IPS DF 6.9 (cell line): Measurements from ENCODE around the gene FAT1.

Experiments used
- DNase-seq: peaks from one replicate; pipeline ENCODE4 v3.0.0-alpha.2; 2013; ENCODE audit warnings: low read depth, low spot score
- H3K27ac ChIP-seq: one replicate; pipeline ENCODE4 v1.5.1; 2013; ENCODE audit warnings: low read length, control low read depth
- H3K27me3 ChIP-seq: 2 replicates; pipeline ENCODE4 v1.6.1; 2013; ENCODE audit warnings: mild to moderate bottlenecking, low read length; ENCODE audit not compliant: control insufficient read depth, insufficient read depth
- H3K36me3 ChIP-seq: 2 replicates; pipeline ENCODE4 v1.6.1; 2013; ENCODE audit warnings: low read length; ENCODE audit not compliant: control insufficient read depth, insufficient read depth
- H3K4me1 ChIP-seq: 2 replicates; pipeline ENCODE4 v1.6.1; 2013; ENCODE audit warnings: low read length; ENCODE audit not compliant: control insufficient read depth, insufficient read depth
- H3K4me3 ChIP-seq: 2 replicates; pipeline ENCODE4 v1.5.1; 2013; ENCODE audit warnings: mild to moderate bottlenecking, low read length
- H3K9me3 ChIP-seq: 2 replicates; pipeline ENCODE4 v1.6.1; 2013; ENCODE audit warnings: low read length, inconsistent platforms; ENCODE audit not compliant: control insufficient read depth, insufficient read depth
- WGBS: extraction: QIAGEN DNeasy Blood & Tissue Kit; methylation state at CpG from one replicate; pipeline ENCODE4 v1.1.7; 2013; ENCODE audit warnings: mixed read lengths, missing lambda C conversion rate; ENCODE audit not compliant: insufficient read length, insufficient coverage; 5-methylcytosine and 5-hydroxymethylcytosine counted together

The FAT1 gene

DNA sequence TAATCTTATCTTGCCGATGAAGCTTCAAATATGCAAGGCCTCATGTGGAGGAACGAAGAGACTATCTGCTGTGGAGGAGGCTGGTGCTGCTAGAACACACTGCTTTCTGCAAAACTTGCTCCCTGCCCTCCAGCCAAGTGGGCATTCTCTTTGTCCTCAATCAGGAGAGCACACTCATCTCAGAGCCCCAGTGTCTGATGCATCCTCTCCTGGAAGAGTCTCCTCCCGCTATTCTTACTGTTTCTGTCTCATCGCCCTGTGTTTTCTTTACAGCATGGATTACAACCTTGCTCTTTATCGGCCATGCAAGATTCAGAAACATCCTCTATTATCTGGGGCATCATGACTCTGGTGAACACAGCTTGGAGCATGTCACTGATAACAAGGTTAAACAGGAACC, 100.1 kb downstream of the FAT1 start:
- H3K4me1 ChIP-seq, result no peaks in the 10 kb centered on the region
- H3K27me3 ChIP-seq, result no peaks in the 10 kb centered on the region
- H3K36me3 ChIP-seq, result no peaks in the 10 kb centered on the region; the same call in 1 of the 2 replicates
- no peaks in the 10 kb centered on the region for H3K9me3 ChIP-seq
- H3K4me3 ChIP-seq, result no peak overlapping the region
- WGBS, result no CpG with 5 or more reads among the region's 5 CpGs
- DNase-seq, result no peak
- H3K27ac ChIP-seq, result no peak overlapping the region

- no peaks in the 10 kb centered on the region for H3K4me1 ChIP-seq
- no peak for DNase-seq
- no peaks in the 10 kb centered on the region; the same call in 1 of the 2 replicates for H3K36me3 ChIP-seq
Measured at GRCh38 chr4:186622788-186623464, 100.7 kb downstream of the FAT1 start.

DNA sequence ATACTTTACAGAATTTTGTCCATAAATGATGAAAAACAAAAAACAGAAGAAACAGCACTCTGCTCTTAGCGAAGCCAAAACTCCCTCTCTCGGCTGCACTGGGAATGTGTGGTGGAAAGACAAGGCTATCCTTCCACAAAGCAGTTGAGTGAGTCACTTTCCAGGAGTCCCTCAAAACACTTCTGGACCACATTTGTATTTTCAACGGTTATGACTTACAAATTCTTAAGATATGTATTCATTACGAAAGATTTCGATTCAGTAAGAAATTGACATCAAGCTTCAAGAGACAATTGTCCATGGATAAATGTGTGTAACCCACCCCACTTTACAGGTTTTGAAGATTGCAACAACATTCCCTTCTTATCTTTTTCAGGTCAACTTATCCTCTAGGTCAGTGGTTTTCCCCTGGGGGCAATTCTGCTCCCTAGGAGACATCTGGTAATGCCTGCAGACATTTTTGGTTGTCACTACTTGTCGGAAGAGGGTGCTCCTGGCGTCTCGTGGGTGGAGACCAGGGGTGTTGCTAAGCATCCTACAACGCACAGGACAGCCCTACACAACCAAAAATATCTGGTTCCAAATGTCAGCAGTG, 101.6 kb downstream of the FAT1 start:
- WGBS, result no CpG with 5 or more reads among the region's 9 CpGs
- DNase-seq, result no peak

More at GRCh38 chr4:186622788-186623464, 100.7 kb downstream of the FAT1 start:
- H3K27me3 ChIP-seq, result no peaks in the 10 kb centered on the region
- H3K4me3 ChIP-seq, result no peak overlapping the region
- no peaks in the 10 kb centered on the region for H3K9me3 ChIP-seq
- WGBS, result no CpG with 5 or more reads among the region's 9 CpGs
- no peak overlapping the region for H3K27ac ChIP-seq

GRCh38 chr4:186619088-186619487, 104.6 kb downstream of the FAT1 start:
- no peak overlapping the region for H3K27ac ChIP-seq
- H3K27me3 ChIP-seq, result no peaks in the 10 kb centered on the region
- H3K9me3 ChIP-seq, result no peaks in the 10 kb centered on the region
- no CpG with 5 or more reads among the region's 10 CpGs for WGBS
- DNase-seq, result no peak
- H3K36me3 ChIP-seq, result no peaks in the 10 kb centered on the region; the same call in 1 of the 2 replicates
- no peak overlapping the region for H3K4me3 ChIP-seq
- H3K4me1 ChIP-seq, result no peaks in the 10 kb centered on the region

More for the DNA sequence above, 101.6 kb downstream of the FAT1 start:
- Histone ChIP-seq H3K9me3 (no peaks in the 10 kb centered on the region), H3K27me3 (no peaks in the 10 kb centered on the region), H3K36me3 (no peaks in the 10 kb centered on the region; the same call in 1 of the 2 replicates), H3K4me3 (no peak overlapping the region), H3K4me1 (no peaks in the 10 kb centered on the region), H3K27ac (no peak overlapping the region)

DNA sequence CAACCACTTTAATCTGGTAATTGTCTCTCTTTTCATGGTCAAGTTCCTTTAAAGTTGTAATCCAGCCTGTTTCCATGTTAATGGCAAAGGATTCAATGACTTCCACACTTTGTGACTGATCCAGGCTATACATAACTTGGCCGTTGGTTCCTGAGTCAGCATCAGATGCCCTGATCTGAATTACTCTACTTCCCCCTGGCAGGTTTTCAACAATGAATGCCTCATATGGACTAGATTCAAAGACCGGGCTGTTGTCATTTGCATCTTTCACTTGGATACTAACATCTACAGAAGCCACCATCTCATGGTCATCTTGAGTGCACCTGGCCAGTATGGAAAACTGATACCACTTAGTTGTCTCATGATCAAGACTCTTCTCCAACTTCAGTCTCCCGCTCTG, 105.7 kb downstream of the FAT1 start:
- Histone ChIP-seq H3K4me1 (no peaks in the 10 kb centered on the region), H3K9me3 (no peaks in the 10 kb centered on the region), H3K4me3 (no peak overlapping the region), H3K27me3 (no peaks in the 10 kb centered on the region), H3K27ac (no peak overlapping the region), H3K36me3 (no peaks in the 10 kb centered on the region; the same call in 1 of the 2 replicates)
- WGBS, result no CpG with 5 or more reads among the region's 3 CpGs
- no peak for DNase-seq

- Histone ChIP-seq H3K27ac (no peak overlapping the region), H3K4me3 (no peak overlapping the region), H3K9me3 (no peaks in the 10 kb centered on the region), H3K4me1 (no peaks in the 10 kb centered on the region), H3K27me3 (no peaks in the 10 kb centered on the region), H3K36me3 (peaks cover 25% of the 10 kb centered on the region)
- WGBS, result no CpG with 5 or more reads among the region's 1 CpG
- no peak for DNase-seq
Measured at GRCh38 chr4:186607490-186607889, 116.2 kb downstream of the FAT1 start.

- H3K27ac ChIP-seq, result no peak overlapping the region
- no CpG with 5 or more reads among the region's 6 CpGs for WGBS
- H3K4me3 ChIP-seq, result no peak overlapping the region
- peaks cover 27% of the 10 kb centered on the region for H3K36me3 ChIP-seq
- H3K9me3 ChIP-seq, result no peaks in the 10 kb centered on the region
- no peaks in the 10 kb centered on the region for H3K4me1 ChIP-seq
- H3K27me3 ChIP-seq, result no peaks in the 10 kb centered on the region
- DNase-seq, result no peak
Measured at GRCh38 chr4:186606591-186606992, 117.1 kb downstream of the FAT1 start.

DNA sequence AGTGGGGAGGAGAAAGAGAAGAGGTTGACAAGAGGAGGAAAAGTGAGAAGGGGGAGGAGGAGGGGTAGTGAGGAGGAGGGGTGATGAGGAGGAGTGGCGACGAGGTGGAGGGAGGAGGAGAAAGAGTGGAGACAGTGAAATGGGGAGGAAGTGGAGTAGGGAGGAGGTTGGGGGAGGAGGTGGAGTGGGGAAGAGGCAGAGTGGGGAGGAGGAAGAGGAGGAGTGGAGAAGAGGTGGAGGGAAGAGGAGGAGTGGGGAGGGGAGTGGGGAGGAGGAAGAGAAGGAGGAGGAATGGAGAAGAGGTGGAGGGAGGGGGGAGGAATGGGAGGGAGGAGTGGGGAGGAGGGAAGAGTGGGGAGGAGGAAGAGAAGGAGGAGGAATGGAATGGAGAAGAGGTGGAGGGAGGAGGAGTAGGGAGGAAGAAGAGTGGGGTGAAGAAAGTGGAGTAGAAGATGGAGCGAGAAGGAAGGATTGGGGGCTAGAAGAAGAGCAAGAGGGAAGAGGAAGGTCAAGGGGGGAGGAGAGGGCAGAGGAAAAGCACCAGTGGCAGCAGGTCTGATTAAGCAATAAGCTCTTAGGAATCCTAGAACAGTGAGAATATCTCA, 118.3 kb downstream of the FAT1 start:
- H3K36me3 ChIP-seq, result peaks cover 27% of the 10 kb centered on the region
- no peak for DNase-seq
- H3K4me3 ChIP-seq, result no peak overlapping the region
- H3K27me3 ChIP-seq, result no peaks in the 10 kb centered on the region
- no peak overlapping the region for H3K27ac ChIP-seq
- no peaks in the 10 kb centered on the region for H3K9me3 ChIP-seq
- WGBS, result 99% methylated on average over 3 of the region's 3 CpGs
- no peaks in the 10 kb centered on the region for H3K4me1 ChIP-seq

- Histone ChIP-seq H3K27me3 (no peaks in the 10 kb centered on the region), H3K9me3 (no peaks in the 10 kb centered on the region), H3K4me3 (no peak overlapping the region), H3K27ac (no peak overlapping the region), H3K4me1 (no peaks in the 10 kb centered on the region), H3K36me3 (peaks cover 34% of the 10 kb centered on the region)
- 80% methylated on average over 2 of the region's 7 CpGs for WGBS
- no peak for DNase-seq
Measured at GRCh38 chr4:186604124-186604807, 119.4 kb downstream of the FAT1 start.

- H3K4me1 ChIP-seq, result no peaks in the 10 kb centered on the region
- no peak for DNase-seq
- no CpG with 5 or more reads among the region's 9 CpGs for WGBS
- H3K4me3 ChIP-seq, result no peak overlapping the region
- H3K9me3 ChIP-seq, result no peaks in the 10 kb centered on the region
- H3K27me3 ChIP-seq, result no peaks in the 10 kb centered on the region
- H3K36me3 ChIP-seq, result peaks cover 34% of the 10 kb centered on the region
- no peak overlapping the region for H3K27ac ChIP-seq
Measured at GRCh38 chr4:186602978-186603377, 120.7 kb downstream of the FAT1 start.
